ENCODE data around the gene MALRD1. TPM values are rescaled to one million over a fixed set of nuclear protein-coding genes. Genes with fewer than 3 reads are reported as not detected.
A peak's percentile ranks its signal among the peaks of the same experiment; 100 is the strongest.

The MALRD1 gene
- total and polyA plus RNA-seq, 2 donors (not counting 1 experiment from before 2014, with no cell fraction given) = 0.62 to 1.7 TPM

DNA sequence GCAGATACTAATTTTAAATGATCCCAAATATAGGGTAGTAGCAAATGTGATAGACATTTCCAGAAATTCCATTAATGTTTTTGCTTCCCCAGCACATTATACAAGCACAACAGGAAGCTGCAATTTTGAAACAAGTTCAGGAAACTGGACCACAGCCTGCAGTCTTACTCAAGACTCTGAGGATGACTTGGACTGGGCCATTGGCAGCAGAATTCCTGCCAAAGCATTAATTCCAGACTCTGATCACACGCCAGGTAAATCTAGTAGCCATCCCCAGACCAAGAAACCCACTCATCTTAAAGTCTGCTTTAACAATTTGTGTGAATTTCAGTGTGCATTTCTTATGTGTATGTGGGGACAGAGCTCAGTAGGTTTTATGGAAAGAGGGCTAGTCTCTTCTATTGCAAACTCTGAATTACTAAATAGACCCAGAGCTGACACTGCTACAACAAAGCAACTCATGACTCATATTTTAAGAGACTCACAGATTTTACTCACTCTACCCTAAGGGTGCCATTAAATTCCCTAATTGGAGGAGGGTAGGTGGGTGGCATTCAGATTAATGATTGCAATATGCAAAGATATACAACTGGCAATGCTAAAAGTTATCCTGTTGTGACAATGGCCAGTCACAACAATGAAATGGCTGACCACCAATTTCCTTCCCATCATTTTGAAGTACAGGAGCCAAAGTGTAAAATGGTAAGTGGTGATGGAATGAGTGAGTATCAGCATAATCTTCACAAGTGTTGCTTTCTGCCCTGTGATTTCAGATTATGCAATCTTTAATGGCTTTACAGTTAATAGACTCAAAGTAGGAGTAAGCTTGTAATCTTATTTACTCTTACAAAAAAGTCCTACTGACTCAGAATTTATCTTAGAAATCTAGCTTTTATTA lies 450.0 kb downstream of the MALRD1 start:
- no peaks in the 10 kb centered on the region for H3K36me3 ChIP-seq (ENCODE audit: control insufficient read depth, insufficient read depth, low read length)
- no peak overlapping the region for H2AFZ ChIP-seq (ENCODE audit: low read length)
- H3K27ac ChIP-seq (ENCODE audit: insufficient read depth, low read length) = no peak overlapping the region
- no peak overlapping the region for H3K9ac ChIP-seq (ENCODE audit: insufficient read depth, low read length)
- no peaks in the 10 kb centered on the region for H3K9me3 ChIP-seq (ENCODE audit: control insufficient read depth, insufficient read depth, low read depth, low read length)
- TF ChIP-seq, protein P1, sequence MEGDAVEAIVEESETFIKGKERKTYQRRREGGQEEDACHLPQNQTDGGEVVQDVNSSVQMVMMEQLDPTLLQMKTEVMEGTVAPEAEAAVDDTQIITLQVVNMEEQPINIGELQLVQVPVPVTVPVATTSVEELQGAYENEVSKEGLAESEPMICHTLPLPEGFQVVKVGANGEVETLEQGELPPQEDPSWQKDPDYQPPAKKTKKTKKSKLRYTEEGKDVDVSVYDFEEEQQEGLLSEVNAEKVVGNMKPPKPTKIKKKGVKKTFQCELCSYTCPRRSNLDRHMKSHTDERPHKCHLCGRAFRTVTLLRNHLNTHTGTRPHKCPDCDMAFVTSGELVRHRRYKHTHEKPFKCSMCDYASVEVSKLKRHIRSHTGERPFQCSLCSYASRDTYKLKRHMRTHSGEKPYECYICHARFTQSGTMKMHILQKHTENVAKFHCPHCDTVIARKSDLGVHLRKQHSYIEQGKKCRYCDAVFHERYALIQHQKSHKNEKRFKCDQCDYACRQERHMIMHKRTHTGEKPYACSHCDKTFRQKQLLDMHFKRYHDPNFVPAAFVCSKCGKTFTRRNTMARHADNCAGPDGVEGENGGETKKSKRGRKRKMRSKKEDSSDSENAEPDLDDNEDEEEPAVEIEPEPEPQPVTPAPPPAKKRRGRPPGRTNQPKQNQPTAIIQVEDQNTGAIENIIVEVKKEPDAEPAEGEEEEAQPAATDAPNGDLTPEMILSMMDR (conservative IDR thresholded peaks at IDR 0.05 in 1 of 2, IDR thresholded peaks at IDR 0.05 in 1 of 2; ENCODE audit: low read depth in 1 of 2, low read length in 2 of 2) = no peak
- no peak for TF ChIP-seq EZH2 (IDR thresholded peaks at IDR 0.05; ENCODE audit: low read length, missing control alignments)
- no peak overlapping the region for H3K4me2 ChIP-seq (ENCODE audit: extremely low read depth, insufficient read depth, low read length)
- H4K20me1 ChIP-seq (ENCODE audit: control insufficient read depth, extremely low read depth, insufficient read depth, low read length) = no peaks in the 10 kb centered on the region
- H3K27me3 ChIP-seq (ENCODE audit: control insufficient read depth, insufficient read depth, low read length) = no peaks in the 10 kb centered on the region
- H3K4me1 ChIP-seq (ENCODE audit: control insufficient read depth, extremely low read depth, insufficient read depth, low read length) = no peaks in the 10 kb centered on the region
- H3K4me3 ChIP-seq (replicated peaks in 1 of 4; ENCODE audit: control extremely low read depth in 1 of 4, insufficient read depth in 1 of 4, low read depth in 3 of 4, low read length in 4 of 4) = no peak overlapping the region
- DNase-seq (ENCODE audit: low read depth in 2 of 2) = peak; percentile 8 to 19
- H3K79me2 ChIP-seq (ENCODE audit: control insufficient read depth, insufficient read depth, low read length) = no peaks in the 10 kb centered on the region

GRCh38 chr10:19499291-19499770 lies 450.7 kb downstream of the MALRD1 start:
- H3K27ac ChIP-seq (ENCODE audit: insufficient read depth, low read length) = no peak overlapping the region

GRCh38 chr10:19500959-19501358 lies 452.4 kb downstream of the MALRD1 start:
- Histone ChIP-seq H3K79me2 (ENCODE audit: control insufficient read depth, insufficient read depth, low read length) (no peaks in the 10 kb centered on the region), H2AFZ (ENCODE audit: low read length) (no peak overlapping the region), H3K4me3 (replicated peaks in 1 of 4; ENCODE audit: control extremely low read depth in 1 of 4, insufficient read depth in 1 of 4, low read depth in 3 of 4, low read length in 4 of 4) (no peak overlapping the region), H3K36me3 (ENCODE audit: control insufficient read depth, insufficient read depth, low read length) (no peaks in the 10 kb centered on the region), H3K27ac (ENCODE audit: insufficient read depth, low read length) (no peak overlapping the region), H3K4me2 (ENCODE audit: extremely low read depth, insufficient read depth, low read length) (no peak overlapping the region), H3K9me3 (ENCODE audit: control insufficient read depth, insufficient read depth, low read depth, low read length) (no peaks in the 10 kb centered on the region), H4K20me1 (ENCODE audit: control insufficient read depth, extremely low read depth, insufficient read depth, low read length) (no peaks in the 10 kb centered on the region), H3K4me1 (ENCODE audit: control insufficient read depth, extremely low read depth, insufficient read depth, low read length) (no peaks in the 10 kb centered on the region), H3K9ac (ENCODE audit: insufficient read depth, low read length) (no peak overlapping the region), H3K27me3 (ENCODE audit: control insufficient read depth, insufficient read depth, low read length) (no peaks in the 10 kb centered on the region)
- TF ChIP-seq EZH2 (IDR thresholded peaks at IDR 0.05; ENCODE audit: low read length, missing control alignments) = no peak
- TF ChIP-seq, protein P1 (conservative IDR thresholded peaks at IDR 0.05 in 1 of 2, IDR thresholded peaks at IDR 0.05 in 1 of 2; ENCODE audit: low read depth in 1 of 2, low read length in 2 of 2) = no peak
- DNase-seq (ENCODE audit: low read depth in 2 of 2) = no peak

More at GRCh38 chr10:19499291-19499770, 450.7 kb downstream of the MALRD1 start:
- Histone ChIP-seq H3K9ac (ENCODE audit: insufficient read depth, low read length) (no peak overlapping the region), H3K4me1 (ENCODE audit: control insufficient read depth, extremely low read depth, insufficient read depth, low read length) (no peaks in the 10 kb centered on the region), H3K36me3 (ENCODE audit: control insufficient read depth, insufficient read depth, low read length) (no peaks in the 10 kb centered on the region), H3K79me2 (ENCODE audit: control insufficient read depth, insufficient read depth, low read length) (no peaks in the 10 kb centered on the region), H3K4me2 (ENCODE audit: extremely low read depth, insufficient read depth, low read length) (no peak overlapping the region), H2AFZ (ENCODE audit: low read length) (no peak overlapping the region), H3K4me3 (replicated peaks in 1 of 4; ENCODE audit: control extremely low read depth in 1 of 4, insufficient read depth in 1 of 4, low read depth in 3 of 4, low read length in 4 of 4) (no peak overlapping the region), H3K9me3 (ENCODE audit: control insufficient read depth, insufficient read depth, low read depth, low read length) (no peaks in the 10 kb centered on the region), H4K20me1 (ENCODE audit: control insufficient read depth, extremely low read depth, insufficient read depth, low read length) (no peaks in the 10 kb centered on the region), H3K27me3 (ENCODE audit: control insufficient read depth, insufficient read depth, low read length) (no peaks in the 10 kb centered on the region)
- DNase-seq (ENCODE audit: low read depth in 2 of 2) = peak in 1 of 2 donors; percentile 17
- TF ChIP-seq, protein P1 (conservative IDR thresholded peaks at IDR 0.05 in 1 of 2, IDR thresholded peaks at IDR 0.05 in 1 of 2; ENCODE audit: low read depth in 1 of 2, low read length in 2 of 2) = no peak
- no peak for TF ChIP-seq EZH2 (IDR thresholded peaks at IDR 0.05; ENCODE audit: low read length, missing control alignments)

Data from fibroblast of lung (primary cell).